Stimulated activated memory B cell treated with anti-CD40 and anti-IgM and Interleukin-4, amounts not matched to agents 10 μg/mL and 1 μg/mL and 100 μg/mL, for 72 hours (primary cell): ENCODE data around the gene TBC1D21.

Experiments
- ATAC-seq: fragments of 150-1000 bp; cut with Tn5 transposase; 2 replicates; pipeline ENCODE4 v1.10.0; 2021
- H3K27ac Mint-ChIP-seq: one replicate; pipeline ENCODE4 v1.8.0; 2022; ENCODE audit warnings: mild to moderate bottlenecking, mixed read lengths
- H3K27me3 Mint-ChIP-seq: one replicate; pipeline ENCODE4 v1.8.0; 2022; ENCODE audit warnings: mixed read lengths
- H3K36me3 Mint-ChIP-seq: one replicate; pipeline ENCODE4 v1.8.0; 2022; ENCODE audit warnings: mixed read lengths
- H3K4me1 Mint-ChIP-seq: one replicate; pipeline ENCODE4 v1.8.0; 2022; ENCODE audit warnings: mixed read lengths
- H3K4me3 Mint-ChIP-seq: one replicate; pipeline ENCODE4 v1.8.0; 2022; ENCODE audit warnings: mild to moderate bottlenecking, moderate library complexity, mixed read lengths
- H3K9me3 Mint-ChIP-seq: one replicate; pipeline ENCODE4 v1.8.0; 2022; ENCODE audit warnings: mixed read lengths

TBC1D21 gene

GRCh38 chr15:73872346-73872745, 1.0 kb upstream of the TBC1D21 start:
- no peaks in the 10 kb centered on the region for H3K4me1 Mint-ChIP-seq
- no peaks in the 10 kb centered on the region for H3K9me3 Mint-ChIP-seq
- no peak for ATAC-seq
- no peak overlapping the region for H3K4me3 Mint-ChIP-seq
- no peaks in the 10 kb centered on the region for H3K36me3 Mint-ChIP-seq
- H3K27me3 Mint-ChIP-seq: peaks cover 87% of the 10 kb centered on the region
- no peak overlapping the region for H3K27ac Mint-ChIP-seq

DNA sequence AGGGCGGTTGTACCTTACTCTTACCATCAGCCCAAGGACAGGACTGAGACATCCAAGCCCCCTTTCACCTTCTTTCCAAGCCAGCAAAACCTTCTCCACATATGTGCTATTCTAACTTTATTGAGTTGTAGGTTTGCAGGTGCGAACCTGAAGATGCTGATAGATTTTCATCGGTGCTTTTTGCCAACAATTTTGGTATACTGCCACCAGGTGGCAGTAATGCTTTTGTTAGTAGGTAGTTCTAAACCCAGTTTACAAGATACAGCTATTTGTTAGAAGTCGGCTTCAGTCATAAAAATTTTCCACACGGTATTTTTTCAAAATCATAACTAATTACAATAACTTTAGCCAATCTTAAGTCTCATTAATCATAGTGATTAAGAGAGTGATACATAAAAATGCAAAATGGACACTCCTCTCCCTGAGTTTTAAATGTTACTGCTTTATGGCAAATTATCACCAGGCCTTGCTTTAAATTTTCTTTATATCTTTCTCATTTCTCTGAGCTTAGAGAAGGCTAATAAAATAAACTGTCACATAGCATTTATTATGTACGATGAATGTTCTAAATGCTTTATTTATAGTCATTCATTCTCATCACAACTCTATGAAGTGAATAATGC, 636 bp downstream of the TBC1D21 start:
- Mint-ChIP-seq H3K36me3 (no peaks in the 10 kb centered on the region), H3K27me3 (peaks cover 70% of the 10 kb centered on the region), H3K4me3 (no peak overlapping the region), H3K27ac (no peak overlapping the region), H3K4me1 (no peaks in the 10 kb centered on the region), H3K9me3 (no peaks in the 10 kb centered on the region)
- no peak for ATAC-seq

GRCh38 chr15:73879426-73879825, 6.1 kb downstream of the TBC1D21 start:
- Mint-ChIP-seq H3K27ac (no peak overlapping the region), H3K36me3 (no peaks in the 10 kb centered on the region), H3K27me3 (peaks cover 62% of the 10 kb centered on the region), H3K4me3 (no peak overlapping the region), H3K4me1 (no peaks in the 10 kb centered on the region), H3K9me3 (no peaks in the 10 kb centered on the region)
- ATAC-seq: no peak

DNA sequence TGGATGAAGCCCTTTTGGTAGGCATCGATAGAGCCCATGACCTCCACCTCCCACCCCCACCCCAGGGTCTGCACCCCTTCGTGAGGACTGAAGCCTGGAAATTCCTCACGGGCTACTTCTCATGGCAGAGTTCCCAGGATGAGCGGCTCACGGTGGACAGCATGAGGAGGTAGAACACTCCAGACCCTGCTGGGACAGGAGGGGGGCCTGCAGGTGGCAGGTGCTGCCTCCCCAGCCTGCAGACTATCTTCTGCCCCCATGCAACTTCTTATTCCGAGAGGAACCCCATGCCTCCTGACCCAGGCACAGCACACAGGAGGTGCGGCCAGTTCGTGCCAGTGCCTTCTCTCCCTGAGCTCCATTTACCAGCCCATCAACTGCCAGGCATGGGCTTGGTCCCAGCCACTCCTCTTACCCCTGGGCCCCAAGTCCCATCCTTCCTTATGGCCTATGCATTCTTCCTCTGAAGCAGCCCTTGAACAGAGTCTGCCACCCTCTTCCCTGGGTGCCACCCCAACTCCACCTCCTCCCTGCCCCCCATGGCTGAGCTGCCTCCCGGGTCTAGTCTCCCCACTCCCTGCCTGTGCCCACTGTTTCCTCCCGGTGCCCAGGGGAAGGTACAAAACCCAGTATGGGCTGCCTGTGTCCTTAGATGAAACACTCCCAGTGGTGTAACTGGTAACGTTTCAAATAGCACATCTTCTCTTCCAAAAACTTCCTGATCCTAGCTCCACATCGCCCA, 8.4 kb downstream of the TBC1D21 start:
- Mint-ChIP-seq H3K27ac (no peak overlapping the region), H3K4me3 (no peak overlapping the region), H3K36me3 (no peaks in the 10 kb centered on the region), H3K4me1 (peaks cover 5% of the 10 kb centered on the region), H3K27me3 (peaks cover 48% of the 10 kb centered on the region), H3K9me3 (no peaks in the 10 kb centered on the region)
- no peak for ATAC-seq

DNA sequence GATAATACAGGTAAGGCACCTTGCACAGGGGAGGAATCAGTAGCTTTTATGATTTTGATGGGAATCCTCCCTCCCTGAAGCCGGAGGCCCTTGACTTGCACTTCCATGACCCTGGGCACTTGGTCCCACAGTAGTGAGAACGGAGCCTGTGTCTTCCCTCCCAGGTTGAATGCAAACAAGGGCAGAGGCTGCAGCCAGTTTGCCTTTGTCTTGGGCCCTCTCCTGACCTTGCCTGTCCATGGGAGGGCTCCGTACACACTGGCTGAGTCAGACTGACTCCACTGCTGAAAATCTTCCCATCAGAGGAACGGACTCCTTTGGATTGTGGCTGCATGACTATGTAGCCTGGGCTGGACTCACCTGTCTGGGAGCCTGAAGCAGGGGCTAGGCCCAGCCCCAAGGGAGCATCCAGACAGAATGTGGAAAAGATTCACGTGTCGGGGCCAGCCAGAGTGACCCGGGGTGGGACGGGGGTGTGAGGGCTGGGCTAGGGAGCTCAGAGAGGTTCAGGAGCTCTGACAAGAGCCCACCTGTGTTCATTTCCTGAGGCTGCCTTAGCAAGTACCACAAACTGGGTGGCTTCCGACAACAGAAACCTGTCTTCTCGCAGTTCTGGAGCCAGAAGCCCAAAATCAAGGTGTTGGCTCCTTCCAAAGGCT, 9.5 kb downstream of the TBC1D21 start:
- no peak overlapping the region for H3K27ac Mint-ChIP-seq
- H3K4me1 Mint-ChIP-seq: peaks cover 9% of the 10 kb centered on the region

GRCh38 chr15:73884159-73884558, 10.8 kb downstream of the TBC1D21 start:
- no peak overlapping the region for H3K27ac Mint-ChIP-seq
- H3K4me3 Mint-ChIP-seq: no peak overlapping the region
- no peaks in the 10 kb centered on the region for H3K36me3 Mint-ChIP-seq
- no peak for ATAC-seq
- peaks cover 58% of the 10 kb centered on the region for H3K27me3 Mint-ChIP-seq
- peaks cover 9% of the 10 kb centered on the region for H3K4me1 Mint-ChIP-seq
- no peaks in the 10 kb centered on the region for H3K9me3 Mint-ChIP-seq

More for the DNA sequence above, 9.5 kb downstream of the TBC1D21 start:
- peaks cover 48% of the 10 kb centered on the region for H3K27me3 Mint-ChIP-seq
- H3K36me3 Mint-ChIP-seq: no peaks in the 10 kb centered on the region
- no peak overlapping the region for H3K4me3 Mint-ChIP-seq
- ATAC-seq: no peak
- no peaks in the 10 kb centered on the region for H3K9me3 Mint-ChIP-seq

GRCh38 chr15:73885954-73886700, 12.8 kb downstream of the TBC1D21 start:
- Mint-ChIP-seq H3K9me3 (no peaks in the 10 kb centered on the region), H3K4me3 (no peak overlapping the region), H3K27me3 (peaks cover 61% of the 10 kb centered on the region), H3K27ac (no peak overlapping the region), H3K4me1 (peaks cover 9% of the 10 kb centered on the region), H3K36me3 (no peaks in the 10 kb centered on the region)
- ATAC-seq: no peak

DNA sequence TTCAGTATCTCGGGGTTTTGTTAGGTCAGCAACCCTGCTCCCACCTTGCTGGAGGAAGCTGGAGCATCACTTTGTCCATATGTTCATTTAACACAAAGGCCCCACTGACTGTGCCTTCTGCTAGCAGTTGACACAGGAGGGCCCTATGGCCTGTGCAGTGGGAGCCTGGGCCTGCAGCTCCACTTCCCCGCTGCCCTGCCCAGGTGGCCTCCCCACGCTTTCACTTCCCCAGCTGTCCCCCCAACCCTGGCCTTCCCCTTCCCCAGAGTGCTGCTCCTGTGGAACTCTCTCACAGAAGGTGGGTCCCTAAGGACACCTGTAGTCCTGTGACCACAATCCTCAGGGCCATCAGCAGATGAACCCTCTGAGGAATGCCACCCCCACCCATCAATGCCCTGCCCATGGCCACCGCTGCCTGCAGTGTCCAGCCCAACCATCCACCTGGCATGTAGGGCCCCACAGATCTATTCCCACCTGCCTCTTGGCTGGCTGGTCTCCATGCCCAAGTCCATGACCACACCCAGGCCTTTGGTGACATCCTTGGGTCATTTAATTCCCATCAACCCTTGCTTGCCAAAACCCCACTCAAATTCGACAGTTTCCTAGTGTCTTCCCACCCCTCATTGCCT, 13.5 kb downstream of the TBC1D21 start:
- Mint-ChIP-seq H3K9me3 (no peaks in the 10 kb centered on the region), H3K27ac (no peak overlapping the region), H3K4me1 (peaks cover 9% of the 10 kb centered on the region), H3K27me3 (peaks cover 54% of the 10 kb centered on the region), H3K36me3 (no peaks in the 10 kb centered on the region), H3K4me3 (no peak overlapping the region)
- ATAC-seq: peak; percentile 38

DNA sequence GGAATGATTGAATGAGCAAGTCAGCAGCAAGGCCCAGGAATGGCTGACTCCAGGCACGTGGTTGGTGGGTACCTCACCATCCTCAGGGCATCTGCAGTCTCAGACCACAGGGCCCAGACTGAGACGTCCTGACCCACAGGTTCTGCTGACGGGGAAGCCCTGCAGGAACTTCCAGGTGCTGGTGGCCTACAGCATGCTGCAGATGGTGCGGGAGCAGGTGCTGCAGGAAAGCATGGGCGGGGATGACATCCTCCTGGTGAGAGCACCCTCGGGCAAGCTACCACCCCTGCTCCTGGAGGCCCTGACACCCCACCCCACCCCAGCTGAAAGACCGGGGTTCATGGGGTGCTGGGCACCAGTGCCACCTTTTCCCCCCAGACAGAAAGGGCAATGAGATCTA, 14.1 kb downstream of the TBC1D21 start:
- no peak overlapping the region for H3K4me3 Mint-ChIP-seq
- H3K4me1 Mint-ChIP-seq: peaks cover 9% of the 10 kb centered on the region
- H3K27ac Mint-ChIP-seq: no peak overlapping the region
- no peaks in the 10 kb centered on the region for H3K9me3 Mint-ChIP-seq
- H3K36me3 Mint-ChIP-seq: no peaks in the 10 kb centered on the region
- no peak for ATAC-seq
- peaks cover 47% of the 10 kb centered on the region for H3K27me3 Mint-ChIP-seq

- Mint-ChIP-seq H3K4me3 (no peak overlapping the region), H3K4me1 (peaks cover 9% of the 10 kb centered on the region), H3K27ac (no peak overlapping the region), H3K36me3 (no peaks in the 10 kb centered on the region), H3K27me3 (peaks cover 38% of the 10 kb centered on the region), H3K9me3 (peaks cover 5% of the 10 kb centered on the region)
- ATAC-seq: no peak
Observed at GRCh38 chr15:73888224-73889041, 15.1 kb downstream of the TBC1D21 start.

DNA sequence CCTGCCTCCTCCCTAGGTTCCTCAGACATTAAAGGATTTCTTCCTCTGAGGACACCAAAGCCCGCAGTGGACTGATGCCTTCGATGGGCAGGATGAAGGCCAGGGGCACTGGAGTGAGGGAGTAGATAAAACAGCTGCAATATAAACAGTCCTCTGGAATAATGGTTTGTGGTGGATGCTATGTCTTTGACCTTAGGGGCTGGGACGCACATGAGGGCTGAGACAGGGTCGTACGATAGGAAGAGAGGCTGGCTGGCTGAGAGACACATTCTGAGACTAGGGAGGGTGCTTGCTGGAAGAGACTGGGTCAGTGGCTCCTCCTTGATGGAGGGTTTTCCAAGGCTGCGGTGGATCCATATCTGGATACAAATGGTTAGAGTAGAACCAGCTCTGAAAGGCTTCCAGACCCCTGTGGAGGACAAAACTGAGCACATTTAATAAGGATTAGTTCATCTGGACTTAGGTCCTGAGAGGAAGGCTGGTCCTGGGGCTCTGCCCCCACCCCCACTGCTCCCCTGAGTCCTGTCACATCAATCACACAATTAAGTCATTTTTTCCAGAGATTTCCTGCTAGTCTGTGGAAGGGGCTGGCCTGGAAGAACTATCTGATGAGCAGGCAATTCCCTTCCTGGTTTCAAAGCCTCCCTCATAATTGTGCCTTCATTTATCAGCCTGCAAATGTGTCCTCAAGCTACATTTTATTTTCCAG, 15.8 kb downstream of the TBC1D21 start:
- H3K36me3 Mint-ChIP-seq: no peaks in the 10 kb centered on the region
- H3K9me3 Mint-ChIP-seq: peaks cover 5% of the 10 kb centered on the region
- peaks cover 34% of the 10 kb centered on the region for H3K27me3 Mint-ChIP-seq
- H3K27ac Mint-ChIP-seq: no peak overlapping the region
- no peak overlapping the region for H3K4me3 Mint-ChIP-seq
- H3K4me1 Mint-ChIP-seq: peaks cover 9% of the 10 kb centered on the region
- ATAC-seq: no peak

GRCh38 chr15:73889762-73890124, 16.4 kb downstream of the TBC1D21 start:
- Mint-ChIP-seq H3K36me3 (no peaks in the 10 kb centered on the region), H3K27me3 (peaks cover 39% of the 10 kb centered on the region), H3K27ac (no peak overlapping the region), H3K4me1 (peaks cover 9% of the 10 kb centered on the region), H3K9me3 (peaks cover 5% of the 10 kb centered on the region), H3K4me3 (no peak overlapping the region)
- ATAC-seq: no peak

DNA sequence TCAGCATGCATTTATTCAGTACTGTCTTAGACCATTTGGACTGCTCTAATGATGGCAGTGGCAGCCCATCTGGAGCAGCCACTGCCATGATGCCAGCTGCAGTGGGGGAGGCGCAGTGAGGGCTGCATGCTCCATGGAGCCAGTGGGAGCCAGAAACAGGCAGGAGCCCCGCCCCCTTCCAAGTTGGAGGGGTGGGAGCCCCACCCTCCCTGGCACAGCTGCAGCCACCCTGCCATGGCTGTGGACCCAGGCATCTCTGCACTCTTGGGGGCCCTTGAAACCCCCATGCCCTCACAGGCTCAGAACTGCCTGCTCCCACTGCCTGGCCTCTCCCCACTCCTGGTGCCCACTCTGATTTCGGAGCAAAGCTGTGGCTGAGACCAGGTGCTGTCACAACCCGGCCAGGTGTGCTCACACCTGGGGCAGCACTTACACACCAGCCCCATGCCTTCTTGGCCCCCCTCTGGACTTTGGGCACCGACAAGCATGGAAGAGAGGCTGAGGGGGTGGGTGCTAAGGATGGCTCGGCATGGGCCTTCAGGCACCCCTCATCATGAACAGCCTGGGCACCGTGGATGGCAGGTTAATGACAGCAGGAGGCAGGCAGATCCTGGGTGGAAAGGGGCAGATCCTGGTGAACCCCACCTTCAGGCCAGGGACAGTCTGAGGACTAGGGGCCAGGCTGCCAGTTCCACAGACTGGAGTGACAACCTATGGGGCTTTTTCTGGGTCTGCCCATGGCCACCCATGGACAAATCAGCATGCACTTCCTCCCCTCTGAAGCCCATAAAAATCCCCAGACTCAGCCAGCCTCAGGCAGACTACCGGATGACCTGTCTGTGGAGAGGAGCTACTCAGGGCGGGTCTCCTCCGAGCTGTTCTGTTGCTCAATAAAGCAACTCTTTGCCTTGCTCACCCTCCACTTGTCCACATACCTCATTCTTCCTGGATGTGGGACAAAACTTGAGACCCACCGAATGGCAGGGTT, 18.3 kb downstream of the TBC1D21 start:
- H3K4me1 Mint-ChIP-seq: peaks cover 6% of the 10 kb centered on the region
- H3K27ac Mint-ChIP-seq: no peak overlapping the region
- H3K9me3 Mint-ChIP-seq: peaks cover 8% of the 10 kb centered on the region

More for the DNA sequence above, 18.3 kb downstream of the TBC1D21 start:
- H3K27me3 Mint-ChIP-seq: peaks cover 46% of the 10 kb centered on the region
- ATAC-seq: no peak
- H3K36me3 Mint-ChIP-seq: no peaks in the 10 kb centered on the region
- H3K4me3 Mint-ChIP-seq: no peak overlapping the region
